Endothelial cell of umbilical vein (primary cell): ENCODE data around the gene ATRIP. TPM values are rescaled to one million over a fixed set of nuclear protein-coding genes. Genes with fewer than 3 reads are reported as not detected.

ENCODE experiments used
- BruUV-seq: library from RNA; stranded (reverse); fragments of 400-500 nt; replicated peaks from 2 replicates; lab custom pipeline; 2021; lab: Mats Ljungman, UMichigan
- CTCF ChIA-PET: fragments of 300-600, 350-600 bp; sonication (Branson Sonifier 250); formaldehyde crosslinking; loops from one replicate; lab custom pipeline; 2021; ENCODE audit warnings: antibody characterized with exemption, inconsistent platforms; lab: Charles Lee
- POLR2A ChIA-PET: fragments of 300-600, 350-600 bp; sonication (Branson Sonifier 250); formaldehyde crosslinking; loops from one replicate; lab custom pipeline; 2021; ENCODE audit warnings: antibody characterized with exemption, inconsistent platforms; lab: Charles Lee
- DNase-seq: peaks from one replicate; pipeline ENCODE4 v3.0.0-alpha.2; 2011; ENCODE audit warnings: low read depth, low spot score
- FAIRE-seq: peaks from 2 replicates; lab custom pipeline; 2011; peaks lifted over from hg19 to GRCh38; lab: Jason Lieb, UNC
- H2AFZ ChIP-seq: 2 replicates; pipeline ENCODE4 v1.6.0; 2012; ENCODE audit warnings: low read depth, low read length, control low read depth, inconsistent platforms
- H3K27ac ChIP-seq: 2 replicates; pipeline ENCODE4 v1.5.1; 2011; ENCODE audit warnings: low read depth, mild to moderate bottlenecking, control low read depth, low read length, moderate library complexity; ENCODE audit not compliant: insufficient read depth
- H3K27me3 ChIP-seq, 2 experiments: 2 replicates each; pipeline versions ENCODE4 v1.6.0 to v1.6.1; 2011; ENCODE audit warnings: low read length in 2 of 2, mixed read lengths in 1 of 2; ENCODE audit not compliant: control insufficient read depth in 2 of 2, insufficient read depth in 2 of 2
- H3K36me3 ChIP-seq, 2 experiments: 2 replicates in 1 of 2; 3 replicates in 1 of 2; pipeline ENCODE4 v1.5.1; 2011; ENCODE audit warnings: low read length in 2 of 2, mild to moderate bottlenecking in 1 of 2, moderate library complexity in 1 of 2; ENCODE audit not compliant: control insufficient read depth in 2 of 2, insufficient read depth in 2 of 2; ENCODE audit errors: extremely low read depth in 1 of 2
- H3K4me1 ChIP-seq: 3 replicates; pipeline ENCODE4 v1.5.1; 2011; ENCODE audit warnings: mild to moderate bottlenecking, low read length; ENCODE audit not compliant: control insufficient read depth, insufficient read depth; ENCODE audit errors: extremely low read depth
- H3K4me2 ChIP-seq: 2 replicates; pipeline ENCODE4 v1.6.1; 2011; ENCODE audit warnings: low read length, control low read depth, mixed read lengths; ENCODE audit not compliant: insufficient read depth
- H3K4me3 ChIP-seq, 3 experiments: fragments of 200-600 bp in 1 of 3; sonication (generic), shearing (Covaris generic) in 1 of 3; replicated peaks in 1 of 3; 2 replicates each; pipeline ENCODE4 v1.5.1; 2011 to 2016; ENCODE audit warnings: control low read depth in 3 of 3, low read length in 3 of 3, mild to moderate bottlenecking in 2 of 3, inconsistent platforms in 1 of 3, low read depth in 1 of 3, moderate library complexity in 1 of 3; ENCODE audit not compliant: insufficient read depth in 1 of 3
- H3K79me2 ChIP-seq: 2 replicates; pipeline ENCODE4 v1.6.0; 2012; ENCODE audit warnings: low read length, inconsistent platforms; ENCODE audit not compliant: control insufficient read depth, insufficient read depth
- H3K9ac ChIP-seq: replicated peaks from 2 replicates; pipeline ENCODE3; 2011; ENCODE audit warnings: low read length, control low read depth; ENCODE audit not compliant: insufficient read depth; ENCODE audit errors: extremely low read depth
- H3K9me1 ChIP-seq: replicated peaks from 3 replicates; pipeline ENCODE4 v1.6.0; 2011; ENCODE audit warnings: mild to moderate bottlenecking, low read length; ENCODE audit not compliant: control insufficient read depth, insufficient read depth; ENCODE audit errors: extremely low read depth
- H3K9me3 ChIP-seq: replicated peaks from 2 replicates; pipeline ENCODE4 v1.5.1; 2012; ENCODE audit warnings: low read length, inconsistent platforms; ENCODE audit not compliant: control insufficient read depth, insufficient read depth
- H4K20me1 ChIP-seq: replicated peaks from 2 replicates; pipeline ENCODE3; 2011; ENCODE audit warnings: mild to moderate bottlenecking, low read length; ENCODE audit not compliant: control insufficient read depth, insufficient read depth; ENCODE audit errors: extremely low read depth
- FOS ChIP-seq: IDR thresholded peaks from 2 replicates; pipeline ENCODE4 v1.6.1; 2011; ENCODE audit warnings: mild to moderate bottlenecking, low read length, moderate library complexity, borderline replicate concordance; ENCODE audit not compliant: insufficient read depth
- GATA2 ChIP-seq: IDR thresholded peaks from 2 replicates; pipeline ENCODE4 v1.7.0; 2011; ENCODE audit warnings: low read depth, mild to moderate bottlenecking, moderate library complexity, mixed read lengths, low read length; ENCODE audit not compliant: insufficient read length, insufficient read depth
- JUN ChIP-seq: IDR thresholded peaks from 2 replicates; pipeline ENCODE4 v1.6.1; 2011; ENCODE audit warnings: borderline replicate concordance, low read depth; ENCODE audit not compliant: insufficient read length, insufficient read depth
- MYC ChIP-seq: IDR thresholded peaks from one replicate; pipeline ENCODE4 v1.6.1; 2011; ENCODE audit warnings: mild to moderate bottlenecking, low read depth, low read length
- POLR2A ChIP-seq: IDR thresholded peaks from 2 replicates; pipeline ENCODE4 v1.6.1; 2012; ENCODE audit warnings: low read depth, mild to moderate bottlenecking, control low read depth, low read length
- POLR2AphosphoS5 ChIP-seq: IDR thresholded peaks from 2 replicates; pipeline ENCODE4 v1.6.1; 2012; ENCODE audit warnings: low read depth, mild to moderate bottlenecking, control low read depth, low read length, moderate library complexity; ENCODE audit not compliant: insufficient read depth
- dilution Hi-C: fragments of 300-500 bp; cut with MboI; formaldehyde crosslinking; loops from one replicate; pipeline ENCODE4 v1.15.0; 2019; ENCODE audit warnings: low sequenced_read_pairs; ENCODE audit not compliant: extremely low pct_ligation_motif_present
- intact Hi-C: fragments of 100-400 bp; cut with micrococcal nuclease; formaldehyde crosslinking; loops from one replicate; pipeline ENCODE4 v1.10.0; 2022
- polyA plus RNA-seq, 4 experiments: library from polyadenylated mRNA; depleted of rRNA in 3 of 4; stranded (reverse) in 3 of 4; unstranded in 1 of 4; fragments of >200 nt; gene quantifications; 2 replicates each; pipeline versions ENCODE4 v1.2.1 to v1.2.3, GENCODE V29; 2011 to 2012; ENCODE audit warnings: missing spikeins in 1 of 4
- total RNA-seq: library from RNA; stranded (reverse); gene quantifications from 2 replicates; pipeline ENCODE4 v1.2.3, GENCODE V29; 2021
- TF ChIP-seq, protein P1 (sequence below): IDR thresholded peaks from 2 replicates; pipeline ENCODE4 v1.6.1; 2011; ENCODE audit not compliant: insufficient read depth, insufficient read length
- TF ChIP-seq, protein P2 (sequence below), 2 donors: IDR thresholded peaks; 1 replicate in 1 of 2; 2 replicates in 1 of 2; pipeline ENCODE4 v1.5.1; 2011; ENCODE audit warnings: low read length in 2 of 2, mild to moderate bottlenecking in 2 of 2, moderate library complexity in 2 of 2, control low read depth in 1 of 2, inconsistent platforms in 1 of 2, low read depth in 1 of 2; ENCODE audit not compliant: insufficient read depth in 1 of 2; ENCODE audit errors: extremely low read depth in 1 of 2

Gene ATRIP
- total and polyA plus RNA-seq, 2 donors (not counting 3 experiments of a cell fraction or from before 2014, with no cell fraction given): 10.6 to 14.7 TPM

DNA sequence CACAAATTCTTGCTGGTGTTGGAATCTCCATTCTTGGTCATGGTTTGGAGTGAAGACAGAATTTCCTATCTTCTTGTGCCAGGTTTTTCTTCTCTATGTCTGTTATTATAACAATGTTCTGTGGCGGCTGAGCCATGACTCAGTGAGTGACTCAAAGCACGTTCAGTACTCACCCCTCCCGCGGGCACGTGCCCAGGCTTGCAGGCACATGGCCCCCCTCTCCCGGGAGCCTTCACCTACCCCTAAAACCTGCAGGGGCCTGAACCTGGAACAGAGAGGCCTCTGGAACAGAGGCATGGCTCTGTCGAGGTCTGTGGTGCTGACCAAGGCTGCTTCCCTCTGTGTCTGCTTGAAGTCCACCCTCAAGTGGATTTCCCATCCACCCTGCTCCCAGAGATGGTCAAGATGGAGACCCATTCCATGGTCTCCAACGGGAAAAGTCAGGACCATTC is 44.2 kb upstream of the ATRIP start:
- no peaks in the 10 kb centered on the region for H3K79me2 ChIP-seq
- H3K4me2 ChIP-seq: no peak overlapping the region
- DNase-seq (peak; percentile 89), FAIRE-seq (peak; percentile 92)
- H4K20me1 ChIP-seq: no peaks in the 10 kb centered on the region
- TF ChIP-seq MYC (peak; percentile 93), POLR2AphosphoS5 (peak; percentile 40), JUN (peak; percentile 64), FOS (peak; percentile 95), GATA2 (no peak), POLR2A (no peak)
- TF ChIP-seq, protein P1, sequence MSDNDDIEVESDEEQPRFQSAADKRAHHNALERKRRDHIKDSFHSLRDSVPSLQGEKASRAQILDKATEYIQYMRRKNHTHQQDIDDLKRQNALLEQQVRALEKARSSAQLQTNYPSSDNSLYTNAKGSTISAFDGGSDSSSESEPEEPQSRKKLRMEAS: peak; percentile 77
- TF ChIP-seq, protein P2, sequence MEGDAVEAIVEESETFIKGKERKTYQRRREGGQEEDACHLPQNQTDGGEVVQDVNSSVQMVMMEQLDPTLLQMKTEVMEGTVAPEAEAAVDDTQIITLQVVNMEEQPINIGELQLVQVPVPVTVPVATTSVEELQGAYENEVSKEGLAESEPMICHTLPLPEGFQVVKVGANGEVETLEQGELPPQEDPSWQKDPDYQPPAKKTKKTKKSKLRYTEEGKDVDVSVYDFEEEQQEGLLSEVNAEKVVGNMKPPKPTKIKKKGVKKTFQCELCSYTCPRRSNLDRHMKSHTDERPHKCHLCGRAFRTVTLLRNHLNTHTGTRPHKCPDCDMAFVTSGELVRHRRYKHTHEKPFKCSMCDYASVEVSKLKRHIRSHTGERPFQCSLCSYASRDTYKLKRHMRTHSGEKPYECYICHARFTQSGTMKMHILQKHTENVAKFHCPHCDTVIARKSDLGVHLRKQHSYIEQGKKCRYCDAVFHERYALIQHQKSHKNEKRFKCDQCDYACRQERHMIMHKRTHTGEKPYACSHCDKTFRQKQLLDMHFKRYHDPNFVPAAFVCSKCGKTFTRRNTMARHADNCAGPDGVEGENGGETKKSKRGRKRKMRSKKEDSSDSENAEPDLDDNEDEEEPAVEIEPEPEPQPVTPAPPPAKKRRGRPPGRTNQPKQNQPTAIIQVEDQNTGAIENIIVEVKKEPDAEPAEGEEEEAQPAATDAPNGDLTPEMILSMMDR (IDR thresholded peaks at IDR 0.05; ENCODE audit: extremely low read depth in 1 of 2, insufficient read depth in 1 of 2, low read depth in 1 of 2, low read length in 2 of 2): no peak
- intact Hi-C loops (no loop called here), dilution Hi-C loops (no loop called here)
- H3K4me1 ChIP-seq: peaks cover 10% of the 10 kb centered on the region
- no peak overlapping the region for H3K27ac ChIP-seq
- ChIA-PET CTCF (interaction anchor here (3.3 to 12.6 kb wide), 2 partner anchors 34 to 145 kb away, joined by 86 to 716 read pairs; no protein-coding TSS in a partner anchor), POLR2A (no interaction called here)
- H3K4me3 ChIP-seq: no peak overlapping the region
- peak overlapping the region; percentile 1 for H2AFZ ChIP-seq
- no peaks in the 10 kb centered on the region for H3K9me1 ChIP-seq
- peaks cover 0 to 13% of the 10 kb centered on the region in 2 experiments for H3K36me3 ChIP-seq
- peaks cover 0 to 1% of the 10 kb centered on the region in 2 experiments for H3K27me3 ChIP-seq
- no peak overlapping the region for H3K9ac ChIP-seq
- H3K9me3 ChIP-seq: no peaks in the 10 kb centered on the region
- no TSS peak for BruUV-seq
